Lung (tissue), 12 donors: ENCODE results near the gene INF2. TPM values are rescaled to one million over a fixed set of nuclear protein-coding genes. Genes with fewer than 3 reads are reported as not detected.

Experiments used
- ATAC-seq: fragments of 200-7000 bp; cut with Tn5 transposase; one replicate; pipeline ENCODE4 v1.9.1; 2020; ENCODE audit warnings: moderate number of reproducible peaks; ENCODE audit not compliant: insufficient read depth, low FRiP score
- DNase-seq, 3 donors: peaks; one replicate each; pipeline ENCODE4 v3.0.0-alpha.2; 2013 to 2017
- H3K27ac ChIP-seq, 2 donors: one replicate each; pipeline ENCODE4 v1.5.1; 2013; ENCODE audit warnings: mild to moderate bottlenecking in 2 of 2, moderate library complexity in 2 of 2, control low read depth in 1 of 2, inconsistent platforms in 1 of 2, low read depth in 1 of 2, low read length in 1 of 2
- H3K27me3 ChIP-seq, 3 donors: one replicate each; pipeline ENCODE4 v1.5.1; 2013; ENCODE audit warnings: low read length in 2 of 3; ENCODE audit not compliant: control insufficient read depth in 3 of 3, insufficient read depth in 3 of 3
- H3K36me3 ChIP-seq, 4 donors: one replicate each; pipeline ENCODE4 v1.5.1; 2013; ENCODE audit warnings: low read length in 4 of 4, mild to moderate bottlenecking in 1 of 4, moderate library complexity in 1 of 4; ENCODE audit not compliant: control insufficient read depth in 4 of 4, insufficient read depth in 4 of 4
- H3K4me1 ChIP-seq, 5 donors: one replicate each; pipeline ENCODE4 v1.5.1; 2013; ENCODE audit warnings: low read length in 5 of 5, mild to moderate bottlenecking in 2 of 5, moderate library complexity in 1 of 5; ENCODE audit not compliant: control insufficient read depth in 5 of 5, insufficient read depth in 5 of 5
- H3K4me3 ChIP-seq: one replicate; pipeline ENCODE4 v1.5.1; 2013; ENCODE audit warnings: mild to moderate bottlenecking, control low read depth, moderate library complexity
- H3K9ac ChIP-seq, 2 donors: one replicate each; pipeline ENCODE4 v1.5.1; 2013; ENCODE audit warnings: low read length in 2 of 2, control low read depth in 1 of 2; ENCODE audit not compliant: insufficient read depth in 1 of 2
- H3K9me3 ChIP-seq, 4 donors: one replicate each; pipeline ENCODE4 v1.5.1; 2013; ENCODE audit warnings: low read length in 3 of 4, mild to moderate bottlenecking in 1 of 4, moderate library complexity in 1 of 4; ENCODE audit not compliant: control insufficient read depth in 4 of 4, insufficient read depth in 3 of 4
- CTCF ChIP-seq: IDR thresholded peaks from 2 replicates; pipeline ENCODE4 v1.5.1; 2012; ENCODE audit warnings: mild to moderate bottlenecking; ENCODE audit errors: control extremely low read depth, extremely low read depth
- WGBS, 2 donors: extraction: QIAGEN DNeasy Blood & Tissue Kit; methylation state at CpG; one replicate each; pipeline ENCODE4 v1.1.7; 2013; 5-methylcytosine and 5-hydroxymethylcytosine counted together
- polyA plus RNA-seq, 2 donors: library from polyadenylated mRNA; stranded (reverse); fragments of 200-250 nt; gene quantifications; one replicate each; pipeline ENCODE4 v1.2.1, GENCODE V29; 2013
- total RNA-seq, 2 donors: library from RNA; depleted of rRNA in 1 of 2; stranded (reverse); fragments of >200 nt in 1 of 2; gene quantifications; one replicate each; pipeline ENCODE4 v1.2.1, GENCODE V29; 2014 to 2021
- donor health status: control.
- donor health status: control.
- donor health status: Bipolar disorder and iron deficiency.
- donor health status: healthy.
- donor health status: DM: yes; HTN: yes; CAD: no.

Gene INF2
- total and polyA plus RNA-seq, 4 donors = 46.1 to 119 (median 78.4) TPM

DNA sequence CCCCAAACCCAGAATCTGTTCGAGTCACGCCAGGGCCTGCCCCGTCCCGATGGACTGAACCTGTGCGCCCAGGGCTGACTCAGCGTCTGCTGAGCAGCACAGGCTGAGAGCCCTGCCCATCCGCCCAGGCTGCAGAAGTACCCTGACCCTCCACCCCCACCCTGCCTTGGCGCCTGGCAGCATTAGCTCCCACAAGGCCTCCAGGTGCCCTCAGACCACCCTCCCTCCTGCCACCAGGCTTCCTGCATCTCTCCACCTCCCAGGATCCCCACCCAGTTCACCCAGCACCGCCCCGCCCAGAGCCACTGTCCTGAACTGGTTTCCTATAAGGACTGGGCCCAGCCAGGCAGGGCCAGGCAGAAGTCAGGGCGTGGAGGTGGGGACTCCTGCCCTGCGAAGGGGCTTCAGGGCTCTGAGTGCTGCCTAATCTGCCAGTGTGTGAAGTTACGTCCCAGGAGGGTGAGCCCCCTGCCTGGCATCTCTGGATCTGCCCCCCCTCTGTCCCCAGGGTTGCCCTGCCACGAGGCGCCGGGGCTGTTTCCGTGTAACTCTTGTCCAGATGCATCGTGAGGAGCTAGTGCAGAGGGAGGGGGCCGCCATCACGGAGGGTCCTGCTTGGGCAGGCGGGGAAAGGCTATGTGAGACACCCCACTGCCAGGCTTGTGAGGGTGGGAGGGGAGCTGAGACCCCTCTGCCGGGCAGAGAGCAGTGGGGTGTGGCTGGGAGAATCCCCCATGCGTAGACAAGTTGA, 43.7 kb downstream of the INF2 start:
- Histone ChIP-seq H3K4me3 (no peak overlapping the region), H3K9ac (no peak overlapping the region), H3K9me3 (no peaks in the 10 kb centered on the region), H3K27ac (peak overlapping the region in 1 of 2 donors; percentile 95), H3K36me3 (no peaks in the 10 kb centered on the region), H3K27me3 (no peaks in the 10 kb centered on the region), H3K4me1 (peaks cover 0 to 19% (median 8%) of the 10 kb centered on the region in 5 donors)
- ATAC-seq (no peak), DNase-seq (no peak)
- WGBS, 2 donors = 92% methylated on average over 23 of the region's 23 CpGs
- no peak for TF ChIP-seq CTCF

GRCh38 chr14:104734051-104734587, 44.7 kb downstream of the INF2 start:
- peak overlapping the region in 1 of 2 donors; percentile 95 for H3K27ac ChIP-seq
- ATAC-seq = no peak

GRCh38 chr14:104734601-104734990, 45.2 kb downstream of the INF2 start:
- Histone ChIP-seq H3K9ac (no peak overlapping the region), H3K4me3 (no peak overlapping the region), H3K27ac (peak overlapping the region in 1 of 2 donors; percentile 95), H3K9me3 (no peaks in the 10 kb centered on the region), H3K27me3 (no peaks in the 10 kb centered on the region), H3K36me3 (no peaks in the 10 kb centered on the region), H3K4me1 (peaks cover 0 to 19% (median 8%) of the 10 kb centered on the region in 5 donors)
- TF ChIP-seq CTCF = no peak
- no peak for DNase-seq
- 94 to 95% methylated on average over 9 of the region's 9 CpGs for WGBS, 2 donors
- no peak for ATAC-seq

More at GRCh38 chr14:104734051-104734587, 44.7 kb downstream of the INF2 start:
- H3K9ac ChIP-seq = no peak overlapping the region
- 84 to 98% methylated on average over 6 of the region's 6 CpGs for WGBS, 2 donors
- H3K36me3 ChIP-seq = no peaks in the 10 kb centered on the region
- H3K27me3 ChIP-seq = no peaks in the 10 kb centered on the region
- H3K4me1 ChIP-seq = peaks cover 0 to 19% (median 8%) of the 10 kb centered on the region in 5 donors
- no peak overlapping the region for H3K4me3 ChIP-seq
- DNase-seq = no peak
- H3K9me3 ChIP-seq = no peaks in the 10 kb centered on the region
- no peak for TF ChIP-seq CTCF
